ENCODE measurements around the gene WBP2. TPM values are rescaled to one million over a fixed set of nuclear protein-coding genes. Genes with fewer than 3 reads are reported as not detected.

Gene WBP2
- total and polyA plus RNA-seq, 2 of the 8 experiments (the other 6 are each of a cell fraction or from before 2014, with no cell fraction given), result 48.2 to 71.2 TPM

- no peak for TF ChIP-seq CHD7 (IDR thresholded peaks at IDR 0.05; ENCODE audit: insufficient replicate concordance, low read length)
- no peak for TF ChIP-seq SP1 (IDR thresholded peaks at IDR 0.05; ENCODE audit: low read depth, low read length)
These were observed 20.7 kb upstream of the WBP2 start (continued) for GRCh38 chr17:75875940-75876189.
